Endothelial cell of umbilical vein (primary cell): ENCODE measurements around the gene LMX1A. TPM values are rescaled to one million over a fixed set of nuclear protein-coding genes. Genes with fewer than 3 reads are reported as not detected.

Experiments used
- BruUV-seq: library from RNA; stranded (reverse); fragments of 400-500 nt; replicated peaks from 2 replicates; lab custom pipeline; 2021; lab: Mats Ljungman, UMichigan
- CTCF ChIA-PET: fragments of 300-600, 350-600 bp; sonication (Branson Sonifier 250); formaldehyde crosslinking; loops from one replicate; lab custom pipeline; 2021; ENCODE audit warnings: antibody characterized with exemption, inconsistent platforms; lab: Charles Lee
- POLR2A ChIA-PET: fragments of 300-600, 350-600 bp; sonication (Branson Sonifier 250); formaldehyde crosslinking; loops from one replicate; lab custom pipeline; 2021; ENCODE audit warnings: antibody characterized with exemption, inconsistent platforms; lab: Charles Lee
- DNase-seq: peaks from one replicate; pipeline ENCODE4 v3.0.0-alpha.2; 2011; ENCODE audit warnings: low read depth, low spot score
- FAIRE-seq: peaks from 2 replicates; lab custom pipeline; 2011; peaks lifted over from hg19 to GRCh38; lab: Jason Lieb, UNC
- H2AFZ ChIP-seq: 2 replicates; pipeline ENCODE4 v1.6.0; 2012; ENCODE audit warnings: low read depth, low read length, control low read depth, inconsistent platforms
- H3K27ac ChIP-seq: 2 replicates; pipeline ENCODE4 v1.5.1; 2011; ENCODE audit warnings: low read depth, mild to moderate bottlenecking, control low read depth, low read length, moderate library complexity; ENCODE audit not compliant: insufficient read depth
- H3K27me3 ChIP-seq, 2 experiments: 2 replicates each; pipeline versions ENCODE4 v1.6.0 to v1.6.1; 2011; ENCODE audit warnings: low read length in 2 of 2, mixed read lengths in 1 of 2; ENCODE audit not compliant: control insufficient read depth in 2 of 2, insufficient read depth in 2 of 2
- H3K36me3 ChIP-seq, 2 experiments: 2 replicates in 1 of 2; 3 replicates in 1 of 2; pipeline ENCODE4 v1.5.1; 2011; ENCODE audit warnings: low read length in 2 of 2, mild to moderate bottlenecking in 1 of 2, moderate library complexity in 1 of 2; ENCODE audit not compliant: control insufficient read depth in 2 of 2, insufficient read depth in 2 of 2; ENCODE audit errors: extremely low read depth in 1 of 2
- H3K4me1 ChIP-seq: 3 replicates; pipeline ENCODE4 v1.5.1; 2011; ENCODE audit warnings: mild to moderate bottlenecking, low read length; ENCODE audit not compliant: control insufficient read depth, insufficient read depth; ENCODE audit errors: extremely low read depth
- H3K4me2 ChIP-seq: 2 replicates; pipeline ENCODE4 v1.6.1; 2011; ENCODE audit warnings: low read length, control low read depth, mixed read lengths; ENCODE audit not compliant: insufficient read depth
- H3K4me3 ChIP-seq, 3 experiments: fragments of 200-600 bp in 1 of 3; sonication (generic), shearing (Covaris generic) in 1 of 3; replicated peaks in 1 of 3; 2 replicates each; pipeline ENCODE4 v1.5.1; 2011 to 2016; ENCODE audit warnings: control low read depth in 3 of 3, low read length in 3 of 3, mild to moderate bottlenecking in 2 of 3, inconsistent platforms in 1 of 3, low read depth in 1 of 3, moderate library complexity in 1 of 3; ENCODE audit not compliant: insufficient read depth in 1 of 3
- H3K79me2 ChIP-seq: 2 replicates; pipeline ENCODE4 v1.6.0; 2012; ENCODE audit warnings: low read length, inconsistent platforms; ENCODE audit not compliant: control insufficient read depth, insufficient read depth
- H3K9ac ChIP-seq: replicated peaks from 2 replicates; pipeline ENCODE3; 2011; ENCODE audit warnings: low read length, control low read depth; ENCODE audit not compliant: insufficient read depth; ENCODE audit errors: extremely low read depth
- H3K9me1 ChIP-seq: replicated peaks from 3 replicates; pipeline ENCODE4 v1.6.0; 2011; ENCODE audit warnings: mild to moderate bottlenecking, low read length; ENCODE audit not compliant: control insufficient read depth, insufficient read depth; ENCODE audit errors: extremely low read depth
- H3K9me3 ChIP-seq: replicated peaks from 2 replicates; pipeline ENCODE4 v1.5.1; 2012; ENCODE audit warnings: low read length, inconsistent platforms; ENCODE audit not compliant: control insufficient read depth, insufficient read depth
- H4K20me1 ChIP-seq: replicated peaks from 2 replicates; pipeline ENCODE3; 2011; ENCODE audit warnings: mild to moderate bottlenecking, low read length; ENCODE audit not compliant: control insufficient read depth, insufficient read depth; ENCODE audit errors: extremely low read depth
- EZH2 ChIP-seq: IDR thresholded peaks from 2 replicates; pipeline ENCODE4 v1.6.1; 2012; ENCODE audit warnings: borderline replicate concordance, low read depth, mild to moderate bottlenecking, moderate library complexity, low read length, inconsistent platforms; ENCODE audit not compliant: severe bottlenecking
- FOS ChIP-seq: IDR thresholded peaks from 2 replicates; pipeline ENCODE4 v1.6.1; 2011; ENCODE audit warnings: mild to moderate bottlenecking, low read length, moderate library complexity, borderline replicate concordance; ENCODE audit not compliant: insufficient read depth
- GATA2 ChIP-seq: IDR thresholded peaks from 2 replicates; pipeline ENCODE4 v1.7.0; 2011; ENCODE audit warnings: low read depth, mild to moderate bottlenecking, moderate library complexity, mixed read lengths, low read length; ENCODE audit not compliant: insufficient read length, insufficient read depth
- JUN ChIP-seq: IDR thresholded peaks from 2 replicates; pipeline ENCODE4 v1.6.1; 2011; ENCODE audit warnings: borderline replicate concordance, low read depth; ENCODE audit not compliant: insufficient read length, insufficient read depth
- MYC ChIP-seq: IDR thresholded peaks from one replicate; pipeline ENCODE4 v1.6.1; 2011; ENCODE audit warnings: mild to moderate bottlenecking, low read depth, low read length
- POLR2A ChIP-seq: IDR thresholded peaks from 2 replicates; pipeline ENCODE4 v1.6.1; 2012; ENCODE audit warnings: low read depth, mild to moderate bottlenecking, control low read depth, low read length
- POLR2AphosphoS5 ChIP-seq: IDR thresholded peaks from 2 replicates; pipeline ENCODE4 v1.6.1; 2012; ENCODE audit warnings: low read depth, mild to moderate bottlenecking, control low read depth, low read length, moderate library complexity; ENCODE audit not compliant: insufficient read depth
- dilution Hi-C: fragments of 300-500 bp; cut with MboI; formaldehyde crosslinking; loops from one replicate; pipeline ENCODE4 v1.15.0; 2019; ENCODE audit warnings: low sequenced_read_pairs; ENCODE audit not compliant: extremely low pct_ligation_motif_present
- intact Hi-C: fragments of 100-400 bp; cut with micrococcal nuclease; formaldehyde crosslinking; loops from one replicate; pipeline ENCODE4 v1.10.0; 2022
- polyA plus RNA-seq, 4 experiments: library from polyadenylated mRNA; depleted of rRNA in 3 of 4; stranded (reverse) in 3 of 4; unstranded in 1 of 4; fragments of >200 nt; gene quantifications; 2 replicates each; pipeline versions ENCODE4 v1.2.1 to v1.2.3, GENCODE V29; 2011 to 2012; ENCODE audit warnings: missing spikeins in 1 of 4
- total RNA-seq: library from RNA; stranded (reverse); gene quantifications from 2 replicates; pipeline ENCODE4 v1.2.3, GENCODE V29; 2021
- TF ChIP-seq, protein P1 (sequence below), 2 donors: IDR thresholded peaks; 1 replicate in 1 of 2; 2 replicates in 1 of 2; pipeline ENCODE4 v1.5.1; 2011; ENCODE audit warnings: low read length in 2 of 2, mild to moderate bottlenecking in 2 of 2, moderate library complexity in 2 of 2, control low read depth in 1 of 2, inconsistent platforms in 1 of 2, low read depth in 1 of 2; ENCODE audit not compliant: insufficient read depth in 1 of 2; ENCODE audit errors: extremely low read depth in 1 of 2
- TF ChIP-seq, protein P2 (sequence below): IDR thresholded peaks from 2 replicates; pipeline ENCODE4 v1.6.1; 2011; ENCODE audit not compliant: insufficient read depth, insufficient read length

The LMX1A gene
- total and polyA plus RNA-seq, 2 donors (not counting 3 experiments of a cell fraction or from before 2014, with no cell fraction given), result not detected

- Histone ChIP-seq H3K4me1 (no peaks in the 10 kb centered on the region), H3K9ac (no peak overlapping the region), H3K9me3 (no peaks in the 10 kb centered on the region), H3K79me2 (no peaks in the 10 kb centered on the region), H3K27me3 (peaks cover 7 to 14% of the 10 kb centered on the region in 2 experiments), H3K27ac (no peak overlapping the region), H3K9me1 (no peaks in the 10 kb centered on the region), H3K4me3 (no peak overlapping the region), H2AFZ (no peak overlapping the region), H3K36me3 (no peaks in the 10 kb centered on the region), H3K4me2 (no peak overlapping the region), H4K20me1 (no peaks in the 10 kb centered on the region)
- FAIRE-seq (peak; percentile 85), DNase-seq (peak; percentile 35)
- ChIA-PET POLR2A (no interaction called here), CTCF (interaction anchor here (0.9 to 3.7 kb wide), 13 partner anchors 8 to 255 kb away, joined by 3 to 61 read pairs (median 6); no protein-coding TSS in a partner anchor)
- TF ChIP-seq GATA2 (no peak), POLR2A (no peak)
- TF ChIP-seq, protein P1, sequence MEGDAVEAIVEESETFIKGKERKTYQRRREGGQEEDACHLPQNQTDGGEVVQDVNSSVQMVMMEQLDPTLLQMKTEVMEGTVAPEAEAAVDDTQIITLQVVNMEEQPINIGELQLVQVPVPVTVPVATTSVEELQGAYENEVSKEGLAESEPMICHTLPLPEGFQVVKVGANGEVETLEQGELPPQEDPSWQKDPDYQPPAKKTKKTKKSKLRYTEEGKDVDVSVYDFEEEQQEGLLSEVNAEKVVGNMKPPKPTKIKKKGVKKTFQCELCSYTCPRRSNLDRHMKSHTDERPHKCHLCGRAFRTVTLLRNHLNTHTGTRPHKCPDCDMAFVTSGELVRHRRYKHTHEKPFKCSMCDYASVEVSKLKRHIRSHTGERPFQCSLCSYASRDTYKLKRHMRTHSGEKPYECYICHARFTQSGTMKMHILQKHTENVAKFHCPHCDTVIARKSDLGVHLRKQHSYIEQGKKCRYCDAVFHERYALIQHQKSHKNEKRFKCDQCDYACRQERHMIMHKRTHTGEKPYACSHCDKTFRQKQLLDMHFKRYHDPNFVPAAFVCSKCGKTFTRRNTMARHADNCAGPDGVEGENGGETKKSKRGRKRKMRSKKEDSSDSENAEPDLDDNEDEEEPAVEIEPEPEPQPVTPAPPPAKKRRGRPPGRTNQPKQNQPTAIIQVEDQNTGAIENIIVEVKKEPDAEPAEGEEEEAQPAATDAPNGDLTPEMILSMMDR (IDR thresholded peaks at IDR 0.05; ENCODE audit: extremely low read depth in 1 of 2, insufficient read depth in 1 of 2, low read depth in 1 of 2, low read length in 2 of 2), result peak; percentile 91 to 93
- dilution Hi-C loops (no loop called here), intact Hi-C loops (loop anchor here (1.0 to 5.0 kb wide), 3 partner anchors 111 to 242 kb away; no protein-coding TSS in a partner anchor)
- no TSS peak for BruUV-seq
Observed at GRCh38 chr1:165369255-165369848, 12.8 kb upstream of the LMX1A start.

GRCh38 chr1:165367375-165367993 is 11.0 kb upstream of the LMX1A start:
- ChIA-PET CTCF (interaction anchor here (0.6 to 3.7 kb wide), 37 partner anchors 8 to 361 kb away, joined by 3 to 61 read pairs (median 6); partner anchors contain the start of gene LMX1A), POLR2A (no interaction called here)
- no peak for TF ChIP-seq MYC
- TF ChIP-seq, protein P1 (IDR thresholded peaks at IDR 0.05; ENCODE audit: extremely low read depth in 1 of 2, insufficient read depth in 1 of 2, low read depth in 1 of 2, low read length in 2 of 2), result peak; percentile 88 to 96
- TF ChIP-seq, protein P2, sequence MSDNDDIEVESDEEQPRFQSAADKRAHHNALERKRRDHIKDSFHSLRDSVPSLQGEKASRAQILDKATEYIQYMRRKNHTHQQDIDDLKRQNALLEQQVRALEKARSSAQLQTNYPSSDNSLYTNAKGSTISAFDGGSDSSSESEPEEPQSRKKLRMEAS, result no peak
- TF ChIP-seq JUN, result no peak
- no peak for TF ChIP-seq POLR2AphosphoS5
- TF ChIP-seq FOS, result no peak
- TF ChIP-seq EZH2, result no peak
- H2AFZ ChIP-seq, result no peak overlapping the region
- H3K36me3 ChIP-seq, result no peaks in the 10 kb centered on the region
- intact Hi-C loops (loop anchor here (1.0 to 5.0 kb wide), 3 partner anchors 226 to 253 kb away; no protein-coding TSS in a partner anchor), dilution Hi-C loops (no loop called here)
- H3K9me3 ChIP-seq, result no peaks in the 10 kb centered on the region
- no peak overlapping the region for H3K4me3 ChIP-seq
- DNase-seq (peak; percentile 69), FAIRE-seq (peak; percentile 87)
- no peak overlapping the region for H3K27ac ChIP-seq
- H3K4me2 ChIP-seq, result no peak overlapping the region
- H3K79me2 ChIP-seq, result no peaks in the 10 kb centered on the region
- no peaks in the 10 kb centered on the region for H3K4me1 ChIP-seq
- no peak overlapping the region for H3K9ac ChIP-seq
- no peaks in the 10 kb centered on the region for H3K9me1 ChIP-seq
- BruUV-seq, result no TSS peak
- H4K20me1 ChIP-seq, result no peaks in the 10 kb centered on the region
- peaks cover 5 to 14% of the 10 kb centered on the region in 2 experiments for H3K27me3 ChIP-seq
